ENCODE data around the gene FRMD8. TPM values are rescaled to one million over a fixed set of nuclear protein-coding genes. Genes with fewer than 3 reads are reported as not detected.
A peak's percentile ranks its signal among the peaks of the same experiment; 100 is the strongest.

Gene FRMD8
- total RNA-seq, 1 donor from 2014 or later, result 99.3 TPM

DNA sequence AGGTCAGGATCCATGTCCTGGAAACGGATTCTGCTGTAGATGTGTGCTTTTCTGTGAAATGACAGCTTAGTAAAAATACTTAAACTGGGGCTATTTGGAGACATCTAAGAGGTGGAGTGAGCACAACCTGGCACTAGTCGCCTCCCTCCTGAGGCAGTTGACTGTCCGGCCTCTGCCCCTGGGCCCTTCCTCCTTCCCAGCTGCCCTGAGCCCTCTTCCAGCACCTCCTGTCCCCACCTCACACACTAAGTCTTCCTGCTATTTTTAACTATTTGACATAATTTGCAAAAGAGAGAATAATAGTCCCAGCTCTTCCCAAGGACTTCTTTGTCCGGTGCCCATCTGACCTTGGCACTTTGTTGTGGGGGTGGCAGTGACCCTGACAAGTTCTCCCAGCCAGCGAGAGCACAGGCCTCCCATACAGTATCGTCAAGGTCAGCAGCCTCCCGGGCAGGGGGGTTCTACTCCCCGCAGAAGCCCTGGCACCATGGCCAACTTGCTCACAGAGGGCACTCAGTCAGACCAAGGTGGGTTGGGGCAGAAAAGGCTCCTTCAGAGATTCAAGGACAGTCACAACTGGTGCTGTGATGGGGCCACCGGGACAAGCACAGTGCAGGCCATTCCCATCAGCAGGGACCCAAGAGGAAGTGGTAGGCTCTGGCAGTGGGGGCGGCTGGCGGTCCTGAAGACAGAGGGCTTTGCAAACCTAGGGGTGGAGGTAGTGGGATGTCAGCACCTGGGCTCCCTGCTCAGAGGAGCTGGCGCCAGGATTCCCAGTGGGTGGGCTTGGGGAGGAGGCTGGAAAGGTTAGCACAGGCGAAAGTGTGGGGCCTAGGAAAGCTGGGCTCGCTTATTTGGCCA, 30.6 kb downstream of the FRMD8 start:
- H3K4me3 ChIP-seq, result peak overlapping the region; percentile 56 to 80
- no peaks in the 10 kb centered on the region for H3K27me3 ChIP-seq

DNA sequence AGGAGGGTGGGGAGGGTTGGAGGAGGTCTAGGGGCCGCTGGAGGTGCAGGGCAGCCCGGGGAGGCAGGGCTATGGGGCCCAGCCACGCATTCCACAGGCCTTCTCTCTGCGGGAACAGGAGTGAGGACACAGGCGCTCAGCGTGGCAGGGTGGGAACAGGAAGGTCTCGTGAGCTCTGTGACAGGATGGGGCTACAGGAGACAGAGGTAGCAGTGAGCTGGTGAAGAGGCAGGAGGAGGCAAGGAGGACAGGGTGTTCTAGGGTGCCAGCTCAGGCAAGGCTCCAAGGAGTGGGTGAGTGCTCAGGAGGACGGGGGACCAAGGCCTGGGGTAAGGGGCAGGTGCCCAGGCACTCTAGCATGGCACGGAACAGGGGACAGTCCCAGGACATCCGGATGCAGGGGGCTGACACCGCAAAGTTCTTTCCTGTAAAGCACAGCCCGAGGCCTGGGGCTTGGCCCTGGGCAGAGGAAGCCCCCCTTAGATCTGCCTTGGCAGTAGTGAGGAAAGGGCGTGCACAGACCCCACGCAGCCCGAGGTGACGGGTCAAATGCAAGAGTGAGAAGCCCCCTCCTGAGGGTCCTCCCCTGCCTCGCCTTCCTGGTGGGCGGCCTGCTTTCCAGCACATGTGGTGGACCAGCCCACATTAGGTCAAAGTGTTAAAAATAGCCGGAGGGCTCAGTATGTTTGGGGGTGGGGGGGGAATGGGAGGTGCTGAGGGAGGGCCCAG, 31.4 kb downstream of the FRMD8 start:
- peak in 1 of 2 donors; percentile 85 for DNase-seq (ENCODE audit: low spot score in 2 of 2)
- intact Hi-C loops (cut with DNase I), result loop anchor here (2.0 to 5.0 kb wide), 4 partner anchors 47 to 439 kb away; partner anchors contain the start of gene CFL1
- Histone ChIP-seq H3K27ac (peak overlapping the region; percentile 97 to 99), H3K4me1 (peaks cover 32 to 46% of the 10 kb centered on the region in 2 donors), H3K27me3 (no peaks in the 10 kb centered on the region), H3K36me3 (peaks cover under 1 to 6% of the 10 kb centered on the region in 2 donors), H3K4me3 (peak overlapping the region; percentile 56 to 80), H3K9me3 (no peaks in the 10 kb centered on the region)
- TF ChIP-seq, protein P1, sequence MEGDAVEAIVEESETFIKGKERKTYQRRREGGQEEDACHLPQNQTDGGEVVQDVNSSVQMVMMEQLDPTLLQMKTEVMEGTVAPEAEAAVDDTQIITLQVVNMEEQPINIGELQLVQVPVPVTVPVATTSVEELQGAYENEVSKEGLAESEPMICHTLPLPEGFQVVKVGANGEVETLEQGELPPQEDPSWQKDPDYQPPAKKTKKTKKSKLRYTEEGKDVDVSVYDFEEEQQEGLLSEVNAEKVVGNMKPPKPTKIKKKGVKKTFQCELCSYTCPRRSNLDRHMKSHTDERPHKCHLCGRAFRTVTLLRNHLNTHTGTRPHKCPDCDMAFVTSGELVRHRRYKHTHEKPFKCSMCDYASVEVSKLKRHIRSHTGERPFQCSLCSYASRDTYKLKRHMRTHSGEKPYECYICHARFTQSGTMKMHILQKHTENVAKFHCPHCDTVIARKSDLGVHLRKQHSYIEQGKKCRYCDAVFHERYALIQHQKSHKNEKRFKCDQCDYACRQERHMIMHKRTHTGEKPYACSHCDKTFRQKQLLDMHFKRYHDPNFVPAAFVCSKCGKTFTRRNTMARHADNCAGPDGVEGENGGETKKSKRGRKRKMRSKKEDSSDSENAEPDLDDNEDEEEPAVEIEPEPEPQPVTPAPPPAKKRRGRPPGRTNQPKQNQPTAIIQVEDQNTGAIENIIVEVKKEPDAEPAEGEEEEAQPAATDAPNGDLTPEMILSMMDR (IDR thresholded peaks at IDR 0.05), result no peak

More for the DNA sequence above, 30.6 kb downstream of the FRMD8 start:
- Histone ChIP-seq H3K4me1 (peaks cover 32 to 46% of the 10 kb centered on the region in 2 donors), H3K27ac (peak overlapping the region; percentile 97 to 99), H3K36me3 (peaks cover 9 to 11% of the 10 kb centered on the region in 2 donors), H3K9me3 (no peaks in the 10 kb centered on the region)
- intact Hi-C loops (cut with DNase I), result loop anchor here (1.0 to 5.0 kb wide), 4 partner anchors 35 to 440 kb away; partner anchors contain the start of genes CFL1 and SLC25A45
- TF ChIP-seq, protein P1 (IDR thresholded peaks at IDR 0.05), result no peak
- DNase-seq (ENCODE audit: low spot score in 2 of 2), result no peak

DNA sequence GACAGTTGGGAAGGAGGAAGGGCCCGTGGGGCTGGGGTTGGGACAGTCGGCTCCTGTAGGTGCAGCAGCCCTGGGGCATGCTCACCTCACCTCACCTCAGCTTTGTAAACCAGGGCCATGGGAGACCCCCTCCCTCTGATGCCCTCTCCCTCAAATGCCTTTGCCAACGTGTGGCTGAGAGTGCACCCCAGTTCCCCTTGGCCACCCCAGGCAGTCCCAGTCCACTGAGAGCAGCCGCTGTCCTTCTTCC, 31.9 kb downstream of the FRMD8 start:
- TF ChIP-seq, protein P1 (IDR thresholded peaks at IDR 0.05), result no peak
- H3K36me3 ChIP-seq, result peaks cover 0 to 7% of the 10 kb centered on the region in 2 donors
- intact Hi-C loops (cut with DNase I), result loop anchor here (2.0 to 5.0 kb wide), 3 partner anchors 58 to 439 kb away; partner anchors contain the start of gene CFL1
- no peaks in the 10 kb centered on the region for H3K9me3 ChIP-seq
- H3K4me3 ChIP-seq, result peak overlapping the region; percentile 56 to 80
- peak overlapping the region; percentile 97 to 99 for H3K27ac ChIP-seq
- no peaks in the 10 kb centered on the region for H3K27me3 ChIP-seq
- no peak for DNase-seq (ENCODE audit: low spot score in 2 of 2)
- H3K4me1 ChIP-seq, result peaks cover 32 to 46% of the 10 kb centered on the region in 2 donors

DNA sequence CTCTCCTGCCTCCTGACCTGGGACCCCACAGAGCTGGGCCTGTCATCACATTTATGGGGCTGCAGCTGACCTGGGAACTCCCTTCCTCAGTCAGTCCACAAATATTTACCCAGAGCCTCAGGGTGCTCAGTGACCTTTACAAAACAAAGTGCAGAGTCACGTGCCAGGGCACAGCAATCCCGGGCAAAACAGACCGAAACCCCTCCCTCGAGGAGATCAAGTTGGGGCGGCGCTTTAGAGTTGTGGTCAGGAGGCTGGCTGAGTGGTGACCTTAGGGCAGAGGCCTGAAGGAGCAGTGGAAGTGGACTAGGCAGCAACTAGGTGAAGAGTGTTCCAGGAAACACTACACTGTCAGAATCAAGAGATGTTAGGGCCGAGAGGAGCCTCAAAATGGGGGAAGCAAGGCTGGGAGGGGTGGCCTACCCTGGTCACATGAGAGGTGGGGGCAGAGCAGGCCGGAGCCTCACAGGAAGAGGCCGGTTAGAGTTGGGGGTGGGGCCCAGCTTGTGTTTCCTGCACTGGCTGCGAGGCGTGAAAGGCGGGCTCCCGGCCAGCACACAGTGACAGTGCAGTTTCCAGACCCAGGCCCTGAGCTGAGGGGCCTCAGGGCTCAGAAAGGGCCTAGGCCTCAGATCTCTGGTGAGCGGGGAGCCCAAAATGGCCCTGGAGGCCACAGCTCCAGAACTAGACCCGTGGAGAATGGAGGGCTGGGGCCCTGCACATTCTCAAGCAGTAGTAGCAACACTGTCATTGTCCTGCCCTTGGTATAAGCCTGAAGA, 32.4 kb downstream of the FRMD8 start:
- Histone ChIP-seq H3K4me1 (peaks cover 32 to 46% of the 10 kb centered on the region in 2 donors), H3K27me3 (no peaks in the 10 kb centered on the region), H3K9me3 (no peaks in the 10 kb centered on the region), H3K4me3 (peak overlapping the region; percentile 56 to 80), H3K36me3 (peaks cover 3 to 7% of the 10 kb centered on the region in 2 donors), H3K27ac (peak overlapping the region; percentile 97 to 99)
- DNase-seq (ENCODE audit: low spot score in 2 of 2), result peak; percentile 94 to 98
- intact Hi-C loops (cut with DNase I), result loop anchor here (1.0 to 5.0 kb wide), 4 partner anchors 52 to 438 kb away; partner anchors contain the start of gene CFL1
- TF ChIP-seq, protein P1 (IDR thresholded peaks at IDR 0.05), result no peak

DNA sequence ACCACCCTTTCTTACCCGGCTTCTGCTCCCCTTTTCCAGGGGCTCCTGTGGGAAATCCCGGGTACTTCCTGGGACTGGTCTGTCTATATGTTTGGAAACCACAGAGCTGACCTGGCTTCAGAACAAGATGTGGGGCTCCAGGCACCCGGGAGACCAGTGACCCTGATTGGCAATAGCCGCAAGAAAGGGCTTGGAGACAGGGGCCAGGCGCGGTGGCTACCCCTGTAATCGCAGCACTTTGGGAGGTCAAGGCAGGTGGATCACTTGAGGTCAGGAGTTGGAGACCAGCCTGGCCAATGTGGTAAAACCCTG, 33.0 kb downstream of the FRMD8 start:
- H3K4me3 ChIP-seq, result peak overlapping the region; percentile 56 to 80
- DNase-seq (ENCODE audit: low spot score in 2 of 2), result no peak
- no peaks in the 10 kb centered on the region for H3K9me3 ChIP-seq
- TF ChIP-seq, protein P1 (IDR thresholded peaks at IDR 0.05), result no peak
- H3K4me1 ChIP-seq, result peaks cover 32 to 46% of the 10 kb centered on the region in 2 donors
- peaks cover 8 to 11% of the 10 kb centered on the region in 2 donors for H3K36me3 ChIP-seq
- intact Hi-C loops (cut with DNase I), result loop anchor here (1.0 to 5.0 kb wide), 4 partner anchors 52 to 438 kb away; partner anchors contain the start of gene CFL1
- peak overlapping the region; percentile 97 to 99 for H3K27ac ChIP-seq
- no peaks in the 10 kb centered on the region for H3K27me3 ChIP-seq
